Psoas muscle (tissue), 8 donors: ENCODE results near the gene TMEM116. TPM values are rescaled to one million over a fixed set of nuclear protein-coding genes. Genes with fewer than 3 reads are reported as not detected.
"Not testable (repeated sequence)": the region's sequence is repeated elsewhere in the genome, so short reads cannot be mapped to it uniquely, and the experiment has no call there.

Experiments used
- ATAC-seq, 4 donors: fragments of 200-7000 bp; cut with Tn5 transposase; one replicate each; pipeline ENCODE4 v1.9.1; 2020; ENCODE audit warnings: moderate library complexity in 3 of 4, mild to moderate bottlenecking in 2 of 4
- DNase-seq, 2 donors: peaks; one replicate each; pipeline ENCODE4 v3.0.0-alpha.2; 2020
- H3K27ac ChIP-seq: fragments of 200-600 bp; one replicate; pipeline ENCODE4 v1.8.0; 2022
- H3K27me3 ChIP-seq, 3 donors: fragments of 200-600 bp in 1 of 3; one replicate each; pipeline versions ENCODE4 v1.6.1 to v1.8.0; 2013 to 2022; ENCODE audit warnings: low read length in 2 of 3, mild to moderate bottlenecking in 2 of 3, moderate library complexity in 1 of 3; ENCODE audit not compliant: insufficient read depth in 3 of 3
- H3K36me3 ChIP-seq, 2 donors: fragments of 200-600 bp in 1 of 2; one replicate each; pipeline versions ENCODE4 v1.6.1 to v1.8.0; 2013 to 2022; ENCODE audit warnings: low read depth in 1 of 2, mild to moderate bottlenecking in 1 of 2, moderate library complexity in 1 of 2; ENCODE audit not compliant: insufficient read depth in 1 of 2
- H3K4me1 ChIP-seq: fragments of 200-600 bp; one replicate; pipeline ENCODE4 v1.8.0; 2022
- H3K4me3 ChIP-seq: fragments of 200-600 bp; one replicate; pipeline ENCODE4 v1.8.0; 2022; ENCODE audit warnings: mild to moderate bottlenecking
- H3K9me3 ChIP-seq: fragments of 200-600 bp; one replicate; pipeline ENCODE4 v1.8.0; 2022
- CTCF ChIP-seq: fragments of 200-600 bp; IDR thresholded peaks from one replicate; pipeline ENCODE4 v1.8.0; 2022; ENCODE audit warnings: antibody characterized with exemption
- WGBS, 3 donors: extraction: QIAGEN DNeasy Blood & Tissue Kit; methylation state at CpG; one replicate each; pipeline versions ENCODE4 v1.1.6 to v1.1.7; 2013; 5-methylcytosine and 5-hydroxymethylcytosine counted together
- intact Hi-C, 2 donors: fragments of 100-400 bp; cut with DNase I; formaldehyde crosslinking; loops; one replicate each; pipeline versions ENCODE4 v1.11.0 to v1.14.2; 2022
- polyA plus RNA-seq, 3 donors: library from polyadenylated mRNA; stranded (reverse); fragments of 200-250 nt; gene quantifications; one replicate each; pipeline ENCODE4 v1.2.3, GENCODE V29; 2013
- total RNA-seq, 4 donors: library from RNA; stranded (reverse); fragmentation: NEBNext Ultra II Directional in 2 of 4; extraction: Animal tissue kit (Norgen Biotek cat#: 25700) in 2 of 4; gene quantifications; one replicate each; pipeline versions ENCODE4 v1.2.1 to v1.2.4, GENCODE V29; 2021 to 2023
- donor health status: healthy with polysubstance abuse.
- donor health status: DM: no; HTN: no; CAD: no; lungs with moderate emphysema.
- donor health status: Bipolar disorder and iron deficiency.
- donor health status: healthy.
- donor health status: DM: yes; HTN: yes; CAD: no.
- donor health status: DM: no; HTN: no; CAD: no.
- donor health status: DM: no; HTN: no; CAD: no.
- donor health status: DM: yes; HTN: yes; CAD: no.

The TMEM116 gene
- total and polyA plus RNA-seq, 7 donors, result 3.2 to 12.5 (median 5.4) TPM

GRCh38 chr12:112005419-112006395 lies 7.3 kb downstream of the TMEM116 start:
- H3K9me3 ChIP-seq, result no peaks in the 10 kb centered on the region
- no peak overlapping the region for H3K27ac ChIP-seq
- intact Hi-C loops, result no loop called here
- DNase-seq, result no peak
- TF ChIP-seq CTCF, result no peak
- peak overlapping the region; percentile 26 for H3K4me3 ChIP-seq
- no peaks in the 10 kb centered on the region for H3K27me3 ChIP-seq
- H3K4me1 ChIP-seq, result peaks cover 17% of the 10 kb centered on the region
- 84 to 87% (median 87%) methylated on average over 6 of the region's 6 CpGs for WGBS, 3 donors
- H3K36me3 ChIP-seq, result peaks cover 0 to 5% of the 10 kb centered on the region in 2 donors
- peak in 3 of 4 donors; percentile 27 to 59 (median 42) for ATAC-seq

GRCh38 chr12:112004041-112004440 lies 8.9 kb downstream of the TMEM116 start:
- H3K4me3 ChIP-seq, result no peak overlapping the region
- WGBS, 3 donors, result 95 to 100% (median 96%) methylated on average over 3 of the region's 3 CpGs
- intact Hi-C loops, result no loop called here

GRCh38 chr12:112001576-112001975 lies 11.4 kb downstream of the TMEM116 start:
- intact Hi-C loops, result no loop called here
- Histone ChIP-seq H3K27ac (no peak overlapping the region), H3K4me3 (no peak overlapping the region), H3K9me3 (no peaks in the 10 kb centered on the region), H3K36me3 (peaks cover 2 to 5% of the 10 kb centered on the region in 2 donors), H3K27me3 (no peaks in the 10 kb centered on the region), H3K4me1 (peaks cover 10% of the 10 kb centered on the region)
- ATAC-seq (no peak), DNase-seq (no peak)
- TF ChIP-seq CTCF, result no peak

More at GRCh38 chr12:112004041-112004440, 8.9 kb downstream of the TMEM116 start:
- no peak overlapping the region for H3K27ac ChIP-seq
- H3K36me3 ChIP-seq, result peaks cover 2 to 5% of the 10 kb centered on the region in 2 donors
- TF ChIP-seq CTCF, result no peak
- H3K4me1 ChIP-seq, result peaks cover 17% of the 10 kb centered on the region
- no peaks in the 10 kb centered on the region for H3K9me3 ChIP-seq
- ATAC-seq (no peak), DNase-seq (no peak)
- H3K27me3 ChIP-seq, result no peaks in the 10 kb centered on the region

- WGBS, 3 donors, result 87 to 94% (median 91%) methylated on average over 8 of the region's 8 CpGs
- Histone ChIP-seq H3K4me3 (no peak overlapping the region), H3K27me3 (no peaks in the 10 kb centered on the region), H3K4me1 (peaks cover 2% of the 10 kb centered on the region), H3K36me3 (peaks cover 2 to 5% of the 10 kb centered on the region in 2 donors), H3K27ac (no peak overlapping the region), H3K9me3 (no peaks in the 10 kb centered on the region)
- TF ChIP-seq CTCF, result no peak
- ATAC-seq (no peak), DNase-seq (no peak)
- intact Hi-C loops, result no loop called here
These were observed 12.1 kb downstream of the TMEM116 start for GRCh38 chr12:112000820-112001219.

GRCh38 chr12:111999129-111999528 lies 13.8 kb downstream of the TMEM116 start:
- H3K4me3 ChIP-seq, H3K36me3 ChIP-seq, DNase-seq, H3K9me3 ChIP-seq, H3K27ac ChIP-seq, ATAC-seq, H3K27me3 ChIP-seq, H3K4me1 ChIP-seq, intact Hi-C loops: not testable (repeated sequence)
- 92 to 98% (median 95%) methylated on average over 9 of the region's 9 CpGs for WGBS, 3 donors
